HCEC 1CT (cell line): ENCODE data around the gene SARS1.

Source experiments
- DNase-seq: peaks from one replicate; pipeline ENCODE4 v3.0.0-alpha.2; 2017

The SARS1 gene

DNA sequence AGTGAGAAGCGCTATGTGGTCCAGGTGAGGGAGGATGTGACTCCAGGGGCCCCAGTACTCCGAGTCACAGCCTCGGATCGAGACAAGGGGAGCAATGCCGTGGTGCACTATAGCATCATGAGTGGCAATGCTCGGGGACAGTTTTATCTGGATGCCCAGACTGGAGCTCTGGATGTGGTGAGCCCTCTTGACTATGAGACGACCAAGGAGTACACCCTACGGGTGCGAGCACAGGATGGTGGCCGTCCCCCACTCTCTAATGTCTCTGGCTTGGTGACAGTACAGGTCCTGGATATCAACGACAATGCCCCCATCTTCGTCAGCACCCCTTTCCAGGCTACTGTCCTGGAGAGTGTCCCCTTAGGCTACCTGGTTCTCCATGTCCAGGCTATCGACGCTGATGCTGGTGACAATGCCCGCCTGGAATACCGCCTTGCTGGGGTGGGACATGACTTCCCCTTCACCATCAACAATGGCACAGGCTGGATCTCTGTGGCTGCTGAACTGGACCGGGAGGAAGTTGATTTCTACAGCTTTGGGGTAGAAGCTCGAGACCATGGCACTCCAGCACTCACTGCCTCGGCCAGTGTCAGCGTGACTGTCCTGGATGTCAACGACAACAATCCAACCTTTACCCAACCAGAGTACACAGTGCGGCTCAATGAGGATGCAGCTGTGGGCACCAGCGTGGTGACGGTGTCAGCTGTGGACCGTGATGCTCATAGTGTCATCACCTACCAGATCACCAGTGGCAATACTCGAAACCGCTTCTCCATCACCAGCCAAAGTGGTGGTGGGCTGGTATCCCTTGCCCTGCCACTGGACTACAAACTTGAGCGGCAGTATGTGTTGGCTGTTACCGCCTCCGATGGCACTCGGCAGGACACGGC is 37.8 kb downstream of the SARS1 start:
- DNase-seq: no peak

DNA sequence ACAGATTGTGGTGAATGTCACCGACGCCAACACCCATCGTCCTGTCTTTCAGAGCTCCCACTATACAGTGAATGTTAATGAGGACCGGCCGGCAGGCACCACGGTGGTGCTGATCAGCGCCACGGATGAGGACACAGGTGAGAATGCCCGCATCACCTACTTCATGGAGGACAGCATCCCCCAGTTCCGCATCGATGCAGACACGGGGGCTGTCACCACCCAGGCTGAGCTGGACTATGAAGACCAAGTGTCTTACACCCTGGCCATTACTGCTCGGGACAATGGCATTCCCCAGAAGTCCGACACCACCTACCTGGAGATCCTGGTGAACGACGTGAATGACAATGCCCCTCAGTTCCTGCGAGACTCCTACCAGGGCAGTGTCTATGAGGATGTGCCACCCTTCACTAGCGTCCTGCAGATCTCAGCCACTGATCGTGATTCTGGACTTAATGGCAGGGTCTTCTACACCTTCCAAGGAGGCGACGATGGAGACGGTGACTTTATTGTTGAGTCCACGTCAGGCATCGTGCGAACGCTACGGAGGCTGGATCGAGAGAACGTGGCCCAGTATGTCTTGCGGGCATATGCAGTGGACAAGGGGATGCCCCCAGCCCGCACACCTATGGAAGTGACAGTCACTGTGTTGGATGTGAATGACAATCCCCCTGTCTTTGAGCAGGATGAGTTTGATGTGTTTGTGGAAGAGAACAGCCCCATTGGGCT is 38.6 kb downstream of the SARS1 start:
- DNase-seq: no peak

DNA sequence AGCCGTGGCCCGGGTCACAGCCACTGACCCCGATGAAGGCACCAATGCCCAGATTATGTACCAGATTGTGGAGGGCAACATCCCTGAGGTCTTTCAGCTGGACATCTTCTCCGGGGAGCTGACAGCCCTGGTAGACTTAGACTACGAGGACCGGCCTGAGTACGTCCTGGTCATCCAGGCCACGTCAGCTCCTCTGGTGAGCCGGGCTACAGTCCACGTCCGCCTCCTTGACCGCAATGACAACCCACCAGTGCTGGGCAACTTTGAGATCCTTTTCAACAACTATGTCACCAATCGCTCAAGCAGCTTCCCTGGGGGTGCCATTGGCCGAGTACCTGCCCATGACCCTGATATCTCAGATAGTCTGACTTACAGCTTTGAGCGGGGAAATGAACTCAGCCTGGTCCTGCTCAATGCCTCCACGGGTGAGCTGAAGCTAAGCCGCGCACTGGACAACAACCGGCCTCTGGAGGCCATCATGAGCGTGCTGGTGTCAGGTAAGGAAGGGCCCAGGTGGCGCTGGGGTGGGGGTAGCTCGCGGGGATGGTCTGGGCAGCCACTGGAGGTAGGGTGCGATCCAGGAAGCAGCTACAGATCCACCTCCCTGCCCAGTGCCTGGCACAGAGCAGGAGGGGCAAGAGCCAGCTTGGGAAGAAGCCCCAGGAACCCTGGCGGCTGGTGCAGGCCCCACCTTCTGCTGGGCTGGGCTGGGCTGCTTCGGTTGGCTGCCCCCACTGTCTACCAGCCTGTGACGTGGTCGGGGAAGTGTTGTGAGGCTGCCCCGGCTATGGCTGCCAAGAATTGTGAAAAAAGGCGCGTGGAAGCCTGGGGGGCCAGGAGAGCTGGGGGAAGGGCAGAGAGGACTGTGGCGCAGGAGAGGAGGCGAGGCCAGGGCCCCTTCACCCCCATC is 39.4 kb downstream of the SARS1 start:
- no peak for DNase-seq

DNA sequence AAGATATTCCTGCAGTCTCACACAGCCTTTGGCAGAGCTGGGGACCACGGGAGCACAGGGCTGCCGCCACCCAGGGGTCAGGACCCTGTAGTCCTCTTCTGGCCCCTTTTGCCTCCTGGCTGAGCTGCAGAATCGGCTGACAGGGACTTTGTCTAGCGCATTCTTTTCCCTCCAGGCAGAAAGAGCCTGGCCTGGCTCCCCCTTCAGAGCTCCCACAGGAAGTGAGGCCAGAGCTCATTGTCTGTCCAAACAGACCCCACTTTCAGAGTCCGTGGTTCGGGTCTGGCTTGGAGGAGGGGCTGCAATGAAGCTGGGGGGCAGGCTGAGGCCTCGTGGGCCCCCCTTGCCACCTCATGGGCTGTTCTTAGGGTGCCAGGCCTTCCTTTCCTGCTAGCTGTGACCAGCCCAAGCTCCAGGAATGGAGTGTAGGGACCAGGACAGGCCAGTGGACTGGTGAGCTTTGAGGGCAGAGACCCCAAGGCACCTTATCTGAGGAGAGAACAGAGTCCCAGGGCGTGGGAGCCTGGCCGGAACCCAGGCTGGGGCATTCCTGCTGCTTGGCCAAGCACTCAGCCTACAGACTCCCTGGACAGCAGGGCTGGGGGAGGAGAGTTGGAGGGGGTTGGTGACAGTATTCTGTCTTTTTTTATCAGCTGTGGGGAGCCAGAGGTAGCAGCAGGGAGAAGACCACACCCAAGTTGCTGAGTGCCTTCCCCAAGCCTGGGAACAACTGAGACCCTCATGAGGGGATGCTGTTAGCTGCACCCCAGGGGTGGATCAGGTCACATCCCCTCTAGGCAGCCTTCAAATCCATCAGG is 40.3 kb downstream of the SARS1 start:
- DNase-seq: no peak

DNA sequence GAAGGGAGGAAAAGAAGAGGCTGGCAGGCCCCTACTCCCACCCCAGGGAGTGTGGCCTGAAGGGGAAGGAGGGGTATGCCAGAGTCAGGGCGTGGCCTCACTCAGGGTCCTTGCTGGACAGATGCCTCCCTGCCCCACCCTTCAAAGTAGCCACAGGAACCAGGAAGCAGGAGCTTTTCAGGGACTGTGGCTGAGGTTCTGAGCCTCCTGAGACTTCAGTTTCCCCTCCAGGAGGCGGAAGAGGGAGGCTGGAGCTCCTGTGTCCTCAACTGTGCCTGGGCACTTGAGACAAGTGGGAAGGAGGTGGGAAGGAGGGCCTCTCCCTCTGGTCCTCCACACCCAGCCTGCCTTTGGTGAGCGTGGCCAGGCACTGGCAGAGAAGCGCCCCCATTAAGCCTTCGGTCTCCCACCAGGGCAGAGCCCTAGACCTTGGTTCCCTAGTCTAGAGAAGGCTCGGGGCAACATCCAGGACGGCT is 40.9 kb downstream of the SARS1 start:
- DNase-seq: no peak

DNA sequence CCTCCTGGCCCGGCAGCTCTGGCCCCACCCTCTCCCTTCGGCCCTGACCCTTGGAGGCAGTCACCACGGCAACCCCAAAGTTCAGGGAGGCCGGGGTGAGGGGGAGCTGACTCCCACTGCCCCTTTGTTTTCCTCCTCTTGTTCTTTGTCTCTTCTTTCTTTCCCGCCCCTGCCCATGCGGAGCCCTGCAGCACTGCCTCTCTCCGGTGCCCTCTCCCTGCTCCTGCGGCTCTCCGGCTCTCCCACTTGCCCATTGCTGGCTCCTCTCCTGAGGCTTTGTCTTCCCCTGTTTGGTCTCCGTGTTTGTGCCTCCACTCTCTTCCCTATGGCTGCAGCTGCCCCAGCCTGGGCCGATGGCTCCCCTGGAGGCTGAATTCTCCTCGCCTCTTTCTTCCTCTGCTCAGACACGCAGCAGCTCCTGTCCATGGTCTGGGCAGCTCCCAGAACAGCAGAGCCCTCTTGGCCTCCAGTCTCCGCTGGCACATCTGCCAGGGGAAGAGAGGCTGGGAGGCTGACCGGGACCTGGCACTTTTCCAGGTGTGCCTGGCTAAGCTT is 41.5 kb downstream of the SARS1 start:
- no peak for DNase-seq

DNA sequence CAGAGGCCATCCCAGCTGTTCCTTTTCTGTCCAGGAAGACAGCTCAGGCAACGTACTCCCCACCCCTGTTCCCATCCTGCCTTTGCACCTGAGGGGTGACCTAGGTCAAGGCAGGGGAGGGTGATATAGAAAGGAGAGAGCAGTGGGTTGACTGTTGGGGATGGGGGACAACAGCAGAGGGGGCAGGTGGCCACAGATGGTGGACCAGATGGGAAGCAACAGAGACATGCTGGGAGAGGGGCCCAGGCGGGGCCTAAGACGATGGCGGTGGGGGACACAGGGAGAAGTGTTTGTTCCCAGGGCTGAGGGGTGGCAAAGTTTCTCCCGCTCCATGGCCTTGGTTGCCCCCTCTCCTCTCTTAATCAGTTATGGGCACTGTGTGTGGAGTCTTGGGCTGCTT is 42.0 kb downstream of the SARS1 start:
- no peak for DNase-seq

DNA sequence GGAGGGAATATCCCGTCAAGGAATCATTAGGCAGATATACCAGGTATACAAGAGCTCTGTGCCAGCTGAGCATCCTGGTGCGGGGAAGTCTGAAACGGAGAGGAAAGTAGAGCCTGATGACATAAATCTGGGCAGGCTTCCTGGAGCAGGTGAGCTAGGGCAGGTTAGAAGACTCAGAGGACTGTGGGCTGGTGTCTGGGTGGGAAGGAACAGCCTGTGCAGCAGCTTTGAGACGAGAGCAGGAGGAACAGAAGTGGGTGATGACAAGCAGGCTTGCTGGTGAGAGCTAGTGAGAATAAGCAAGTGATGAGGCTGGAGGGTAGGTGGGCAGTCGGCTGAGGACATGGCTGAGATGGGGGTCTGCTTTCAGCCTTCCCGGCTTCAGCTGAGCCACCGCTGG is 42.4 kb downstream of the SARS1 start:
- no peak for DNase-seq

DNA sequence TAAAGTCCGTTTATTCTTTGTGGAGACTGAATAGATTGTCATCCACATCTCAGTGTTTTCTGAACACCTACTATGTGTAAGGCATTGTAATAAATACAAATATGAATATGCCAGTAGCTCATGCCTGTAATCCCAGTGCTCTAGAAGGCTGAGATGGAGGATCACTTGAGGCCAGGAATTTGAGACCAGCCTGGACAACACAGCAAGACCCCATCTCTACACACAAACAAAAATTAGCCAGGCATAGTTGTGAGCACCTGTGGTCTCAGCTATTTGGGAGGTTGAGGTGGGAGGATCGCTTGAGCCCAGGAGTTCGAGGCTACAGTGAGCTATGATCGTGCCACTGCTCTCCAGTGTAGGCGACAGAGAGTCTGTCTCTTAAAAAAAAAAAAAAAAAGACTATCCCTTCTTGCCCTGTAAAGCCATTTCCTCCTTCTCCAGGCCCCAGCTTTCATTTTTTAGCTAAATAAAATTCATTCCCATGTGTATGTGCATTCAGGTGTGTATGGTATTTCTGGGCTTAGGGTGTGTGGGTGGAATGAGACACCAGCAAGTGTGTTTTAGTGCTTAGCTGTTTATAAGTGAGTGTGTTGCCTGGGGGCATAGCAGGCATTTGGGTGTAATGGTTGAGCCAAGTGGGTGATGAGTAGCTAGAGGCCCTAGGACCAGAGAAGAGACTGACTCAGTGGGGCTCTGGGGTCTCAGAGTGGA is 43.4 kb downstream of the SARS1 start:
- DNase-seq: no peak

DNA sequence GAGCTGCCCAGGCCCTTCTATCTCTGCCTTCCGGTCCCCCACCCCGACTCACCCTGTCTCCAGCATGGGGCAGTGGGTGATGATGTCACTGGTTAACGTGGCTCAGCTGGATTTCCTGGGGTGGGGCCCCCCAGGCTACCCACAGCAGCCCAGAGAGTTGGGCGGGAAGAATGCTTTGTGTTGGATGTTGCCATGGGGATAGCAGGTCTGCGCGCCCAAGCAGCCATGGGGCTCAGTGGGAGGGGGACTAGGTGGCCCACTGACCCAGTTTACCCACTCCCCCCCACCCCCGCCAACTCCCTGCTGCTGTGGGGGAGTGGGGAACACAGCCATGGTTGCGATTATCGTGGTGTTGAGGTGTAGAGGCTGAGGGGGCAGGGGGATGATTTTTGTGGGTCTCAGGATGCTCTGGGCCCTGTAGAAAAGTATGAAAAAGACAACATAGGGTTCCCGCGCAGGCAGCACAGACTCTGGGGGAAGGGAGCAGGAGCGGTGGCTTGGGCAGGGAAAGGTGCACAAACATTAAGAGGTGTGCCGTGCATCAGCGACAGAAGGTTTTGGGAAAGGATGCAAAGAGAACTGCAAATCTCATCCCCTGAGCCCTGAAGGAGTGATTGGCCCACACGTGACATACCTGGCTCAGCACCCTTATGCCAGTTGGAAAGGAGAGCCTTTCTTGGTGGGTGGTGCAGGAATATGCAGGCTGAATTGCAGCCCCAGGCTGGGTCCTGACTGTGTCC is 44.1 kb downstream of the SARS1 start:
- DNase-seq: no peak

DNA sequence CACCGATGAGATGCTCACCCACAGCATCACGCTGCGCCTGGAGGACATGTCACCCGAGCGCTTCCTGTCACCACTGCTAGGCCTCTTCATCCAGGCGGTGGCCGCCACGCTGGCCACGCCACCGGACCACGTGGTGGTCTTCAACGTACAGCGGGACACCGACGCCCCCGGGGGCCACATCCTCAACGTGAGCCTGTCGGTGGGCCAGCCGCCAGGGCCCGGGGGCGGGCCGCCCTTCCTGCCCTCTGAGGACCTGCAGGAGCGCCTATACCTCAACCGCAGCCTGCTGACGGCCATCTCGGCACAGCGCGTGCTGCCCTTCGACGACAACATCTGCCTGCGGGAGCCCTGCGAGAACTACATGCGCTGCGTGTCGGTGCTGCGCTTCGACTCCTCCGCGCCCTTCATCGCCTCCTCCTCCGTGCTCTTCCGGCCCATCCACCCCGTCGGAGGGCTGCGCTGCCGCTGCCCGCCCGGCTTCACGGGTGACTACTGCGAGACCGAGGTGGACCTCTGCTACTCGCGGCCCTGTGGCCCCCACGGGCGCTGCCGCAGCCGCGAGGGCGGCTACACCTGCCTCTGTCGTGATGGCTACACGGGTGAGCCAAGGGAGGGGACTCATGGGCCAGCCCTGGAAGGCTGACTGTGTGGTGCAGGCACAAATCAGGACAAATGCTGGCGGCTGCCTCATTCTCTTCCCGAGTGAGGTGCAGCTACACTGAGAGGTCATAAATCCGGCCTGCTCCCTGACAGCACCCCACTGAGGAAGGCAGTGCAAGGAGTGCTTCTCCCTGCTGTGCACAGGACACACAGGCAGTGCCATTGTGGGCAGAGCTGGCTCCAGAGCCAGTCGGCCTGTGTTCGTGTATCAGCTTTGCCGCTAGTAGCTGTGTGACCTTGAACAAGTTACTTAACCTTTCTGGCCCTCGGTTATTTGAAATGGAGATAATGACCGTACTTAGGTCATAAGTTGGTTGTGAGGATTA is 45.1 kb downstream of the SARS1 start:
- no peak for DNase-seq

DNA sequence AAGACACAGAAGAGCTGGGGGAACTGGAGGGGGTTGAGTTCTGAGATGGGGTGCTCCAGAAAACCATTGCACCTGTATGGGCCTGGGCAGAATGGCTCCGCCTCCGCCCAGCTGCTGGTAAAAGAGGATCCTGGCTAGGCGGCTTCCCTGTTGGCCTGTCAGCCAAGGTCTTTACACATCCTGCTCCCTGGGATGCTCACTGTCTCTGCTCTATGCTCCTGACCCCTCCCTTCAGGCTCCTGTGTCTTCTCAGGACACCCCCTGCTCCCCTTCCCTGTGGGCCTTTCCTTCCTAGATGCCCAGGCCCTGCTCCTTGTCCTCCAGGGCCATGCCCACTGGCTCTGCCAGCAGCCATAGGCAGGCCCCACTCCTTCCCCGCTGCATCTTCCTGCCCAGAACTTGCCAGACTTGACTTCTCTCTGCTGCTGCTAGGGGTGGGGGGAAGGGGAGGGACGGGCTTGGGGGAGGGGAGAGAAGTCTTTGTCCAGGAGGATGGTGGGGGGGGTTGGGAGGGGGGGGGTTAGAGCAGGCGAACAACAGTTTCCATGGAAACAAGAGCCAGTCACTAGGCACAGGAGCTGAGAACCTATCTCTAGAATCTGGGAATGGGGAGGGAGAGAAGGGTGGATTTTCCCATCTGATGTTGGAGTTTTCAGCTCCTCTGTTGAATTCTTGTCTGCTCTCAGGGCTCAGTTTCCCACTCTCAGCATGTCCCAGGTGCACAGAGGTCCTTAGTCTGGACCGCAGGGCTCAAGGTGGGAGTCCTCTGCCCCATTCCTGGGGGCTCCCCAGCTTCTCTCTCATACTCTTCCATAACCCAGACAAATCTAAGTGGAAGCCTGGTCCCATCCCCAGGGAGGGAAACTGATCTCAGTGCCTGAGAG is 46.2 kb downstream of the SARS1 start:
- no peak for DNase-seq

DNA sequence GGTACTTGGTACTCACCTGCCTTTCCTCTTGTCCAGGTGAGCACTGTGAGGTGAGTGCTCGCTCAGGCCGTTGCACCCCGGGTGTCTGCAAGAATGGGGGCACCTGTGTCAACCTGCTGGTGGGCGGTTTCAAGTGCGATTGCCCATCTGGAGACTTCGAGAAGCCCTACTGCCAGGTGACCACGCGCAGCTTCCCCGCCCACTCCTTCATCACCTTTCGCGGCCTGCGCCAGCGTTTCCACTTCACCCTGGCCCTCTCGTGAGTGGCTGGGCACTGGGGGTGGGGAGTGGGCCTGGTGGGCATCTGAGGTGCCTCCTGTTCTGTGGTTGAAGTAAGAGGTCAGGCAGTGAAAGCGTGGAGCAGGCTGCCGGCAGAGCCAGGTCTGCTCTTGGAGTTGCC is 47.3 kb downstream of the SARS1 start:
- DNase-seq: no peak

DNA sequence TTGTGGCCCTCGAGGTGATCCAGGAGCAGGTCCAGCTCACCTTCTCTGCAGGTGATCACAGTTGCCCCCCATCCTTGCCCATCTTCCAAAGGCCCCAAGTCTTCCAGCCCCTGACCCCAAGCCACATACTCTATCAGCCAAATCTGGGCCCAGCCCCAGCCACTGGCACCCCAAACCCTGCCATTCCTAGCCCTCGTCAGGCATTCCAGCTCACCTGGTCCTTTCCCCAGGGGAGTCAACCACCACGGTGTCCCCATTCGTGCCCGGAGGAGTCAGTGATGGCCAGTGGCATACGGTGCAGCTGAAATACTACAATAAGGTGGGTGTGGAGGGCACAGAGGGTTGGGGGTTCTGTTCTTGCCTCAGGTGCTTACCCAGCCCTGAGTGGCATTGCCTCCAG is 47.9 kb downstream of the SARS1 start:
- no peak for DNase-seq

DNA sequence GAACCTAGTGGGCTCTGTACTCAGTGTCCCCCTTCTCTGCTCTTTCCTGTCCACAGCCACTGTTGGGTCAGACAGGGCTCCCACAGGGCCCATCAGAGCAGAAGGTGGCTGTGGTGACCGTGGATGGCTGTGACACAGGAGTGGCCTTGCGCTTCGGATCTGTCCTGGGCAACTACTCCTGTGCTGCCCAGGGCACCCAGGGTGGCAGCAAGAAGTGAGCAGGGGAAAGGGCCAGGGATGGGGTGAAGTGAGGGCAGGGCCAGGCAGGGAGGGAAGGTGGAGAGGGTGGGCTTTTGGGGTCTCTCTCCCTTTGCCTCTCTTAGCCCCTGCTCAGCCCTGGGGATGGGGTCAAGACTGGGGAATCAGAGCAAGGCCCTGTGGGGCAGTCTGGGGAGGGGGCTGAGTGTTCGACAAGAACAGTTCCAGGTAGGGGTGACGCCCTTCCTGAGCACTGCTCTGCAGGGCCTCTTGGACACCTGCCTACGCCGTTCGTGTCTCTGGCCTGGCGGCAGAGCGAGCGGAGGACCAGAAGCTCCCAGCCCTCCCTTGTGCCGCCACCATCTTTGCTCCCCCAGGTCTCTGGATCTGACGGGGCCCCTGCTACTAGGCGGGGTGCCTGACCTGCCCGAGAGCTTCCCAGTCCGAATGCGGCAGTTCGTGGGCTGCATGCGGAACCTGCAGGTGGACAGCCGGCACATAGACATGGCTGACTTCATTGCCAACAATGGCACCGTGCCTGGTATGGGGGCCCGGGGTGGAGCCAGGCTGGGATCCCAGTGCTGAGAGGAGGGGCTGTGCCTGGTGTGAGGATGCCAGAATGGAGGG is 48.7 kb downstream of the SARS1 start:
- DNase-seq: no peak

DNA sequence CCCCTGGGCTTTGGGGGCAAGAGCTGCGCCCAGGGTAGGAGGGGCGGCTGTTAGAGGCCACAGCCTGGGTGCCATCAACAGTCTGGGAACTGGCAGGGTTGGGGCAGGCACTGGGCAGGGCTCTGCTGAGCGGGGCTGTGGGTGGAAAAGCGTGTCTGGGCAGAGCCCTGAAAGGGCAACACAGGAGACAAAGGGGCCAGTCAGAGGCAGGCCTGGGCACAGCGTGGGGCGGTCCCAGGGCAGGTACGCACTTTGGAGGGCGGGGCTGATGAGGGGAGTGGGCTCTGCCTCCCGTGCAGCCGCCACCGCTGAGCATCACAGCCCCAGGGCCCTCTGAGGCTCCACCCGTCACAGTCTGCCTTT is 49.5 kb downstream of the SARS1 start:
- no peak for DNase-seq
